ENCODE data around the gene ACOX3.
"Not testable (repeated sequence)": the region's sequence is repeated elsewhere in the genome, so short reads cannot be mapped to it uniquely, and the experiment has no call there.

ACOX3 gene

GRCh38 chr4:8428288-8429097, 12.0 kb downstream of the ACOX3 start:
- peak; percentile 75 to 97 (median 86) for DNase-seq

- no peak for DNase-seq
Observed at GRCh38 chr4:8427761-8428287, 12.7 kb downstream of the ACOX3 start.

GRCh38 chr4:8427262-8427661, 13.3 kb downstream of the ACOX3 start:
- DNase-seq: no peak

GRCh38 chr4:8422786-8423185, 17.7 kb downstream of the ACOX3 start:
- DNase-seq: no peak

- DNase-seq: no peak
Observed at GRCh38 chr4:8422327-8422726, 18.2 kb downstream of the ACOX3 start.

GRCh38 chr4:8420151-8420550, 20.4 kb downstream of the ACOX3 start:
- DNase-seq: not testable (repeated sequence)

- no peak for DNase-seq
Observed at GRCh38 chr4:8419222-8420041, 21.1 kb downstream of the ACOX3 start.

- no peak for DNase-seq
Observed at GRCh38 chr4:8417071-8417614, 23.4 kb downstream of the ACOX3 start.

- no peak for DNase-seq
Observed at GRCh38 chr4:8414377-8414776, 26.1 kb downstream of the ACOX3 start.

GRCh38 chr4:8412288-8412687, 28.2 kb downstream of the ACOX3 start:
- DNase-seq: no peak

GRCh38 chr4:8411351-8412180, 29.0 kb downstream of the ACOX3 start:
- DNase-seq: no peak

GRCh38 chr4:8410641-8411271, 29.8 kb downstream of the ACOX3 start:
- no peak for DNase-seq

GRCh38 chr4:8410066-8410625, 30.4 kb downstream of the ACOX3 start:
- no peak for DNase-seq

GRCh38 chr4:8409264-8410065, 31.1 kb downstream of the ACOX3 start:
- no peak for DNase-seq

- DNase-seq: no peak
Observed at GRCh38 chr4:8407756-8408155, 32.8 kb downstream of the ACOX3 start.

- no peak for DNase-seq
Observed at GRCh38 chr4:8407316-8407715, 33.2 kb downstream of the ACOX3 start.

- not testable (repeated sequence) for DNase-seq
Observed at GRCh38 chr4:8406887-8407286, 33.6 kb downstream of the ACOX3 start.

- DNase-seq: no peak
Observed at GRCh38 chr4:8405516-8405875, 35.0 kb downstream of the ACOX3 start.

GRCh38 chr4:8404791-8405515, 35.6 kb downstream of the ACOX3 start:
- no peak for DNase-seq

GRCh38 chr4:8403976-8404375, 36.5 kb downstream of the ACOX3 start:
- DNase-seq: no peak

Data from stimulated activated naive CD4-positive, alpha-beta T cell (primary cell).